Measurements from ENCODE around the gene MYO7B.

The MYO7B gene

GRCh38 chr2:127612111-127612822 is 76.8 kb downstream of the MYO7B start:
- DNase-seq: no peak

- no peak for DNase-seq
Observed at GRCh38 chr2:127614246-127614645, 78.8 kb downstream of the MYO7B start.

- no peak for DNase-seq
Observed at GRCh38 chr2:127614731-127615130, 79.2 kb downstream of the MYO7B start.

DNA sequence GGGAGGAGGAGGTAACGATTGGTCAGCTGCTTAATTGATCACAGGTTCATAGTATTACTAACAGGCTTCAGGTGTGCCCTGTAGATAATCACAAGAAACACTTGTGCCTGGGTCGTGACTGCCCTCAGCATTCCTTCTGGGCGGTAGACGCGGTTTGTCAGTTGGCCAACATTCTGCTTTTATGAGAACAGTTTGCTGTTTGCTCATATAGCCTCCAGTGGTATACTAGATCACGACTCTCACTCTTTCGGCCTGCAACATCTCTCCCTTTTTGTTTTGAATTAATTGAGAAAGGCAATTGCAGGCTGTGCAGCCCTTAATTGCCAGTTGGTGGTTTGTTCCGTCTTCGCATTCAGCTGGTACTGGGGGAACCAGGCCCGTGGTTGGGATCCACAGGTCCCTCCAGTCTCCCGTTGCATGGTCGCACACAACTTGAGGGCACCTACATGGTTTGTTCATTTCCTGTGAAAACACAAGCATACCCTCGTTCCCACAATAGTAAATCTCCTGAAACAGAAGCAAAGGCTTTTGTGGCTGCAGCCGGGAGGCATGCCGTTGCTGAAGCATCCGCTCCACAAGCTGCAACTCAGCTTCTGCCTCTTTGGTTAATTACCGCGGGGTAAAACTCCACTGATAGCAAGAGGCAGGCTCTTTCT is 80.2 kb downstream of the MYO7B start:
- no peak for DNase-seq

- no peak for DNase-seq
Observed at GRCh38 chr2:127618551-127619202, 83.2 kb downstream of the MYO7B start.

DNA sequence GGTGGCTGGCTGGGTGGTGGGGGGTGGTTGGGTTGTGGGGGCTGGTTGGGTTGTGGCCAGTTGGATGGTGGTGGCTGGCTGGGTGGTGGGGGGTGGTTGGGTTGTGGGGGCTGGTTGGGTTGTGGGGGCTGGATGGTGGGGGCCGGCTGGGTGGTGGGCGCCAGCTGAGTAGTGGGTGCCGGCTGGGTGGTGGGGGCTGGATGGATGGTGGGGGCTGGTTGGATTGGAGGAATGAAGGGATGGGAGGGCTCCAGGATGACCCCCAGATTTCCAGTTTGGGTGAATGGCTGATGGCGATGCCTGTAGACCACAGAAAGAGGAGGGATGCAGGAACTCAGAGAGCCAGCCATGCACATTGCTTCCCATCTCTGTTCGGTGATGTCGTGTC is 83.7 kb downstream of the MYO7B start:
- no peak for DNase-seq

GRCh38 chr2:127619877-127620705 is 84.6 kb downstream of the MYO7B start:
- DNase-seq: no peak

DNA sequence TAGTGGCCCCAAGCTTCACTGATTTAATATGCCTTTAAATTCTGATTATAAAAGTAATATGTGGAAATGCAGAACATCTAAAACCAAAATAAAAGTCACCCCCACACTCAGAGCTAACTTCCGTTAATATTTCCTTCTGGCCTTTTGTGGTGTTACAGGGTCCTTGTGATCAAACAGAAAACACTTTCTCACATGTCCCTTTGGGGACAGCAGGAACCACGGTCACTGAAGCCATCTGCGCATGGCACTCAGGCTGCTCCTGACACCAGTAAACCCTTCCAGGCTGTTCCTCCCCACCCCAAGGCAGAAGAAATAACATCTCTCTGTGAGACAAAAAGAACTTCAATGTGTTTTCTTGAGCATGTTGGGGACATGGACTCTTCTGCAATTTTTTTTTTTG is 85.4 kb downstream of the MYO7B start:
- no peak for DNase-seq

DNA sequence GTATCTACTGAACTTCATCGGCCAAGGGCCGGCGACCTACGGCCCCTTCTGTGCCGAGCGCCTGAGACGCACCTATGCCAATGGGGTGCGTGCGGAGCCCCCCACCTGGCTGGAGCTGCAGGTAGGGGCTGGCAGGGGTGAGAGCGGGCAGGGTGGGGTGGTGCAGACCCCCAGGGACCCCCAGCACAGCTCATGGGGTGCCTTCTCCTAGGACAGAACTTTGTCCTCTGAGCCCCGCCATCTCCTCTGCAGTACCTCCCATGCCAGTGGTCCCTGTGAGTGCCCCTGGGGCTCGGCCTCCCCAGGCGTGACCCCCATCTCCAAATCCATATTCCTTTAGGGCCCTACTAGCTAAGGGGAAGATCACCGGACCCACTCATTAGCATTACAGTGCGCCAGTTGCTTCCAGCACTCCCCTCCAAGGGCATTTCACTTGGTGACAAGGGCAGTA is 86.5 kb downstream of the MYO7B start:
- DNase-seq: no peak

DNA sequence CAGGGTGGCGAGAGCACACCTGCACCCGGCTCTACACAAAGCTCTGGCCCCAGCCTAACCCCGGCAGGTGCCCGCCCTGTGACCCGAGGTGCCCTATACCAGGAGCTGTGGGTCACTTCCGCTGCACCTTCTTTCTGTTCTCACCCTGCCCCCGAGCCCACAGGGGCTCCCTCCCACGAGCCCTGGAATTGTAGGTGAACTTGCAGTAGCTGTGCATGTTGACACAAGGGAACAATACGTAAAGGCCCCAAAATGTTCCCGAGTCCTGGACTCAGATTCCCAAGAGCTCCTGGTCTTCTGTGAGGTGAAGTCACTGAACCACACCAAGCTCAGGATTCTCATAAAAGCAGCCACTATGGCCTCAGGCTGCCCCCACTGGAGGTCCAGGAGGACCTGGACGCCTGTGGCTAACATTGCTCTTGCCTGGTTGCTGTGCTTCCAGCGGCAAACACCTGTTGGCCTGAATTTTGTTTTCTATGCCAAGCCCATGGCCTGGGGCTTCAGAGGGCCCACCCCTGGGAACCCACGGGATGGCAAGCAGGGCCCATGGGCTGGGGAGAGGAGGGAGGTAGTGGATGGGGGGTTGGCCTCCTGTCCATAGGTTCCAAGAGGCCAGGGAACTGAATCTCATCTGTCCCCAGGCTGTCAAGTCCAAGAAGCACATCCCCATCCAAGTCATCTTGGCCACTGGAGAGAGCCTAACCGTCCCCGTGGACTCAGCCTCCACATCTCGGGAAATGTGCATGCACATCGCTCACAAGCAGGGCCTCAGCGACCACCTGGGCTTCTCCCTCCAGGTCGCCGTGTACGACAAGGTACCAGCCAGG is 87.3 kb downstream of the MYO7B start:
- no peak for DNase-seq

DNA sequence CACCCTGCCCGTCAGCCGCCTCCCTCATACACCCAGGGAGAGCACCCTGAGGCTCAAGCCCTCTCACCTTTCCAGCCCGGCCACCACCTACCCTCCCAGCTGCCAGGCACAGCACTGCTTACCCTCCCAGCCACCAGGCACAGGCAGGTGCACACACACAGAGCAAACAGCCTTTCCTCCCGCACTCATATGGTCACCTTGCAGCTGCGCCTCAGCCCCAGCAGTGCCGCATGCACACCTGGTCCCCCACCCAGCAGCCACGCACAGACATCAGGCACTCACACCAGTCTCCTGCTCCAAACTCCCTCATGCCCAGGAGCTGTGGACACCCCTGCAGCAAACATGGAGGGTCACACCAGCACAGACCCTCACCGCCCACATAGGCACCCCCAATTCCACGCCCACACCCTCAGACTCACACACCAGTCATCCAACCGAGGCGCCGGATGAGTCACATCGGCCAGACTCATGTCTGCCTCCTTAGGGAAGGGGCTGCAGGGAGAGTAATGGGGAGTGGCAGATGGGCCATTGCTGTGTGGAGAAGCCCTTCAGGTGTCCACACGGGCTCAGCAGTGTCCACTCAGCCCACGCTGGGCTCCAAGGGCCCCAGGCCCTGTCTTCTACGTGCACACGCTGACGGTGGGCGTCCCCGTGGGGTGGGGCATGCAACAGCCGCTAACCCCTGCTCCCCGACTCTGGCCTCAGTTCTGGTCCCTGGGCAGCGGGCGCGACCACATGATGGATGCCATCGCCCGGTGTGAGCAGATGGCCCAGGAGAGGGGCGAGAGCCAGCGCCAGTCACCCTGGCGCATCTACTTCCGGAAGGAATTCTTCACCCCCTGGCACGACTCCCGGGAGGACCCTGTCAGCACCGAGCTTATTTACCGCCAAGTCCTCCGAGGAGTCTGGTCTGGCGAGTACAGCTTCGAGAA is 88.2 kb downstream of the MYO7B start:
- no peak for DNase-seq

DNA sequence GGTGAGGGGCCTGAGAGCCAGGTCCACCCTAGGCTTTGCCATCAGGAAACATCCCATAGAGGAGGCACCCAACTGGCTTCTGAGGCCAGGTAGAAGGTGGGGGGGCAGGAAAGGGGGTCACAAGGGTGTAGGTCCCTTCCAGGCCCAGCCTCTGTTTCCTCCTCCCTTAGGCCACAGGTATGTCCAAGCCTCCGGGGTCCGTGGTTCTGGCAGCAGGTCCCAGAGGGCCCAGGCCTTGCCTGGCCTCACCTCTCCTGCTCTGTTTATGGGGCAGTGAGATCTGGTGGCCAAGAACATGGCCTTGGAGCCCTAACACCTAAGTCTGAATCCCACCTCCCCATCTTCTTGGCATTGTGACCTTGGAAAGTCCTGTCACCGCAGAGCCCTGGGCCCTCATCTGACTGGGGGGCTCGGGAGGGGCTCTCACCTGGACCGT is 88.9 kb downstream of the MYO7B start:
- no peak for DNase-seq

- DNase-seq: no peak
Observed at GRCh38 chr2:127624756-127625571, 89.5 kb downstream of the MYO7B start.

DNA sequence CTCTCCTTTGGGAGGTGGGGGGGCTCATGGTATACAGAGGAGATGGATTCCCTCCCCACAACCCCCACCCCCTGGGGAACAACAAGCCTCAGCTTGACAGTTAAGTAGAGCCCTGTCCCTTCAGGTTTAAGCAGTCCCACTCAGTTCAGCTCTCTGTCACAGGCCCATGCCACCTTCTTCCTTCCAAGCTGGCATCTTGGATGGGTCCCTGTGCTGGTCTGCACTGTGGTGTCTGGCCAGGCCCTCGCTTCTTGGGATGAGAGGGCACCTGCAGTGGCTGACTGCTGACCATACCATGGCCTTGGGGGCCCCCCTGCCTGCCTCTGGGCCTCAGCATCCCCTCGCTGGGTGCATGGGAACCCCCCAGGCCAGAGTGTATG is 90.1 kb downstream of the MYO7B start:
- no peak for DNase-seq

GRCh38 chr2:127626175-127626574 is 90.7 kb downstream of the MYO7B start:
- no peak for DNase-seq

DNA sequence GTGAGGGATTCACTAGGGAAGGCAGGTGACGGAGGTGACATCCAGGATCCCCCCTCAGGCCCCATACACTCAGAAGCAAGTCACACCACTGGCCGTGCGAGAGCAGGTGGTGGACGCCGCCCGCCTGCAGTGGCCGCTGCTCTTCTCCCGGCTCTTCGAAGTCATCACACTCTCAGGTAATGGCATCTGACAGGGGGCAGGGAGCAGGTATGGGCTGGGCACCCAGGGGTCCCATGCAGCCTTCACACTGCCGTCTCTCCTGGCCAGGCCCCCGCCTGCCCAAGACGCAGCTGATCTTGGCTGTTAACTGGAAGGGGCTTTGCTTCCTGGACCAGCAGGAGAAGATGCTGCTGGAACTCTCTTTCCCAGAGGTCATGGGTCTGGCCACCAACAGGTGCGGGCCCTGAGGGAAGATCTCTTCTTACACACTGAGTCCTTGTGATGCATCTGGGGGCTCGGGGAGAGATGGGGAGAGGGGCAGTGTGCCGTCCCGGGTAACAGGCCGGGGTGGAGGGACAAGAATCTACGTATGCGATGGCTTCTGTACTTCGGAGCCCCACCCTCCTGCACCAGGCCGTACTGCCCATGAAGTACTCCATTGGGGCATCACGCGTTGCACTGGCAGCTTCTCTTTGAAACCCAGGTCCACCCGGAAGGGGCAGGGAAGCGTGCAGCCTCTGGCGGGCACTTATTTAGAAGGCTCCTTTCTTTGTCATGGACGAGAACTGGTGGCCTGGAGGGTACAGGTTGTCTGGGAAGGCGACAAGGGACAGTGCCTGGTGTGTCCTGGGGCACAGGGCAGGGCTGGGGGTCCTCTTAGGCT is 91.6 kb downstream of the MYO7B start:
- no peak for DNase-seq

GRCh38 chr2:127627740-127628571 is 92.5 kb downstream of the MYO7B start:
- DNase-seq: no peak

Measured in NCI-H1417 treated with DMSO at 0.1 percent for 48 hours (cell line).